Esophagus squamous epithelium (tissue), 5 donors: ENCODE results near the gene USH1G. TPM values are rescaled to one million over a fixed set of nuclear protein-coding genes. Genes with fewer than 3 reads are reported as not detected.

ENCODE experiments used
- DNase-seq: peaks from one replicate; lab custom pipeline; 2025; lab: John Stamatoyannopoulos, UW
- H3K27ac ChIP-seq, 4 donors: fragments of 200-600 bp; sonication (generic); one replicate each; pipeline ENCODE4 v1.5.1; 2016 to 2019; ENCODE audit warnings: mild to moderate bottlenecking in 1 of 4
- H3K27me3 ChIP-seq, 4 donors: fragments of 200-600 bp; sonication (generic); 1 replicate in 3 of 4; 2 replicates in 1 of 4; pipeline versions ENCODE4 v1.5.1 to v1.6.0; 2017 to 2021; ENCODE audit warnings: antibody characterized with exemption in 1 of 4
- H3K36me3 ChIP-seq, 3 donors: fragments of 200-600 bp; sonication (generic); one replicate each; pipeline ENCODE4 v1.5.1; 2016 to 2019
- H3K4me1 ChIP-seq, 3 donors: fragments of 200-600 bp; sonication (generic); one replicate each; pipeline ENCODE4 v1.5.1; 2017 to 2019
- H3K4me3 ChIP-seq, 4 donors: fragments of 200-600 bp; sonication (generic); 1 replicate in 3 of 4; 2 replicates in 1 of 4; pipeline ENCODE4 v1.5.1; 2016 to 2019; ENCODE audit warnings: mild to moderate bottlenecking in 2 of 4, moderate library complexity in 1 of 4
- H3K9me3 ChIP-seq, 3 donors: fragments of 200-600 bp; sonication (generic); one replicate each; pipeline ENCODE4 v1.5.1; 2016 to 2019
- CTCF ChIP-seq, 6 experiments: fragments of 450-650 bp in 4 of 6; fragments of 200-600 bp in 2 of 6; sonication (generic) in 2 of 6; IDR thresholded peaks; one replicate each; pipeline ENCODE4 v1.5.1; 2016 to 2019; ENCODE audit warnings: antibody characterized with exemption in 6 of 6, mild to moderate bottlenecking in 4 of 6, moderate library complexity in 4 of 6
- POLR2A ChIP-seq, 4 donors: fragments of 450-650 bp; IDR thresholded peaks; one replicate each; pipeline ENCODE4 v1.6.1; 2017; ENCODE audit warnings: antibody characterized with exemption in 4 of 4, mild to moderate bottlenecking in 4 of 4, moderate library complexity in 3 of 4
- WGBS, 2 donors: methylation state at CpG; one replicate each; pipeline ENCODE4 v1.1.5; 2018; 5-methylcytosine and 5-hydroxymethylcytosine counted together
- intact Hi-C: fragments of 100-400 bp; cut with DNase I; formaldehyde crosslinking; loops from one replicate; pipeline ENCODE4 v1.15.0; 2022
- total RNA-seq, 4 donors: library from RNA; depleted of rRNA; stranded (reverse); fragments of >200 nt; gene quantifications; one replicate each; pipeline ENCODE4 v1.1.0, GENCODE V29; 2016
- donor health status: DM: yes; HTN: yes; CAD: no.

The USH1G gene
- total RNA-seq, 4 donors from 2014 or later, result 2.9 to 12.1 (median 6.7) TPM

GRCh38 chr17:74954115-74954514, 31.1 kb upstream of the USH1G start:
- WGBS, 2 donors, result 100% methylated on average over 7 of the region's 15 CpGs; no CpG with 5 or more reads in 1 of the 2 donors
- DNase-seq, result no peak
- Histone ChIP-seq H3K4me1 (peaks cover 10 to 48% (median 14%) of the 10 kb centered on the region in 3 donors), H3K9me3 (no peaks in the 10 kb centered on the region), H3K27ac (no peak overlapping the region), H3K27me3 (peaks cover 0 to 34% (median 0%) of the 10 kb centered on the region in 4 donors), H3K36me3 (no peaks in the 10 kb centered on the region), H3K4me3 (no peak overlapping the region)
- intact Hi-C loops, result loop anchor here (10.0 kb wide), 1 partner anchor 159 kb away; no protein-coding TSS in a partner anchor
- TF ChIP-seq POLR2A (IDR thresholded peaks at IDR 0.05), result no peak
- TF ChIP-seq CTCF (IDR thresholded peaks at IDR 0.05), result no peak

DNA sequence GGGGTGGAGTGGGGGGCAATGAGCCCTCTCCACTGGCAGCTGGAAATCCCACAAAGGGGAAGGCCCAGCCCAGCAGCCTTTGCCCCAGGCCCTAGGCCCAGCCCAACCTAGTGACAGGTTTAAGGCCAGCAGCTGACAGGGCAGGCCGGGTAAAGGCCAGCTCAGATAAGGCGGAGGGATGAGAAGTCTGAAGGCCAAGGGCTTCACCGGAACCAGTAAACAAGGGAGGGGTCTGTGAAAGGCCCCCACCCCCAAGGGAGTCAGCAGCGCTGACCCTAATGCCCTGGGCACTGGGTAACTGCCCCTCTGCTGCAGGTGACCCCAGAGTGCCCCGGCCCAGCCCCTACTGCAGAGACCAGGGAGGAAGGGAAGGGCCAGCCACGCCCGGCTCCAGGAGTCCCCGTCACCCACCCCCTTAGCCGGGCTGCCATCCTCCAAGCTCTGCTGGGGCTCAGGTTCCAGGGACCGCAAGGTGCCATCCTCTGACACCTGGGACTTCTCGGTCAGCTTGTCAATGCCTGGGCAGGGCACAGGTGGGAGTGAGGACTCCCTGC, 30.2 kb upstream of the USH1G start:
- DNase-seq, result no peak
- WGBS, 2 donors, result 76 to 80% methylated on average over 6 to 9 of the region's 11 CpGs
- Histone ChIP-seq H3K9me3 (no peaks in the 10 kb centered on the region), H3K36me3 (no peaks in the 10 kb centered on the region), H3K4me3 (no peak overlapping the region), H3K27me3 (peaks cover 0 to 29% (median 0%) of the 10 kb centered on the region in 4 donors), H3K27ac (no peak overlapping the region), H3K4me1 (peaks cover 10 to 46% (median 14%) of the 10 kb centered on the region in 3 donors)
- TF ChIP-seq CTCF (IDR thresholded peaks at IDR 0.05), result no peak
- no peak for TF ChIP-seq POLR2A (IDR thresholded peaks at IDR 0.05)
- intact Hi-C loops, result loop anchor here (10.0 kb wide), 1 partner anchor 158 kb away; no protein-coding TSS in a partner anchor

DNA sequence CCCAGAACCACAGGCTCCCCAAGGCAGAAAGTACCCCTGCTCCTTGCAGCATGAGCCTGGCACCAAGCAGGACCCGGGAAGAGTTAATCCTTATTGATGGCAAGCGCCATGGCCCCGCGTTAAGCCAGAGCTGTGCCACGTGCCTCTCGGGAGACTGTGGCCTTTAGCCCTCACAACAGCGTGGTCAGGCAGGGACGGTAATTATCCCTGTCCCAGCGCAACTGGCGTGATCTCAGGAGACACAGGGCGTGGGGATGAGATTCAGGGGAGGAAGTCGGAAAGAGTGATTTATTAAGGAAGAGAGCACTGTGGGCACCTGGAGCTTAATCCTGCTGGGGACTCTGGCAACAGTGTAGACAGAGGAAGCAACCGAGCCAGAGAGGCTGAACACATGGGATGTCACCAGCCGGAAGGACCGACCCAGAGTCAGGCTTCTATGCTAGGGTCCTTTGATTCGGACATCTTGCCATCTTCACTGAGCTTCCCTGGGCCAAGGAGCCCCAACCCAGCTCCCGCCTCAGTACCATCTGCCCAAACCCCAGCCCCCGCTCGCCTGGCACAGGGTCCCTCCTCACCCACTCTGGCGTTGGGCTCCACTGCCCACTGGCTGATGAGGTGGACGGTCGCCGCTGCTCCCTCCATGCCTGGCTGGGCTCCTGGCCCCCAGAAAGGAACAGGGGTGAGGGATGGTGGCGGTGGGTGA, 29.5 kb upstream of the USH1G start:
- Histone ChIP-seq H3K27me3 (peaks cover 0 to 27% (median 0%) of the 10 kb centered on the region in 4 donors), H3K9me3 (no peaks in the 10 kb centered on the region), H3K36me3 (no peaks in the 10 kb centered on the region), H3K27ac (no peak overlapping the region), H3K4me3 (no peak overlapping the region), H3K4me1 (peaks cover 10 to 40% (median 14%) of the 10 kb centered on the region in 3 donors)
- intact Hi-C loops, result loop anchor here (10.0 kb wide), 1 partner anchor 158 kb away; no protein-coding TSS in a partner anchor
- 65 to 76% methylated on average over 8 to 14 of the region's 24 CpGs for WGBS, 2 donors
- no peak for TF ChIP-seq POLR2A (IDR thresholded peaks at IDR 0.05)
- no peak for TF ChIP-seq CTCF (IDR thresholded peaks at IDR 0.05)
- no peak for DNase-seq

- no peaks in the 10 kb centered on the region for H3K9me3 ChIP-seq
- peaks cover 0 to 4% (median 0%) of the 10 kb centered on the region in 3 donors for H3K36me3 ChIP-seq
- TF ChIP-seq CTCF (IDR thresholded peaks at IDR 0.05) (no peak), POLR2A (IDR thresholded peaks at IDR 0.05) (no peak)
- no peak for DNase-seq
- H3K27ac ChIP-seq, result no peak overlapping the region
- intact Hi-C loops, result loop anchor here (10.0 kb wide), 1 partner anchor 157 kb away; no protein-coding TSS in a partner anchor
- H3K27me3 ChIP-seq, result peaks cover 0 to 34% (median 0%) of the 10 kb centered on the region in 4 donors
- H3K4me1 ChIP-seq, result peaks cover 10 to 40% (median 14%) of the 10 kb centered on the region in 3 donors
- H3K4me3 ChIP-seq, result no peak overlapping the region
- WGBS, 2 donors, result 63 to 83% methylated on average over 6 to 8 of the region's 32 CpGs
Measured at GRCh38 chr17:74951680-74952421, 28.8 kb upstream of the USH1G start.
